Measurements from ENCODE around the gene SUGP1.

GRCh38 chr19:19320361-19321140, at the start of gene SUGP1, which contains the start of gene MAU2:
- TF ChIP-seq SMC3 (conservative IDR thresholded peaks at IDR 0.05; ENCODE audit: poor library complexity) (peak; percentile 55), CTCF (IDR thresholded peaks at IDR 0.05; ENCODE audit: poor library complexity, severe bottlenecking) (peak; percentile 64), EP300 (conservative IDR thresholded peaks at IDR 0.05; ENCODE audit: poor library complexity, severe bottlenecking) (peak; percentile 43), POLR2AphosphoS5 (IDR thresholded peaks at IDR 0.05) (peak; percentile 88)

Data from neural cell (in vitro differentiated cells).